Neutrophil (primary cell): ENCODE measurements around the gene NDOR1.

ENCODE experiments used
- H3K27ac ChIP-seq: fragments of 200-600 bp; sonication (generic); 2 replicates; pipeline ENCODE4 v1.5.1; 2016; ENCODE audit warnings: mild to moderate bottlenecking, moderate library complexity
- H3K27me3 ChIP-seq: fragments of 200-600 bp; sonication (generic); 2 replicates; pipeline ENCODE4 v1.6.0; 2016; ENCODE audit warnings: mild to moderate bottlenecking
- H3K36me3 ChIP-seq: fragments of 200-600 bp; sonication (generic); 2 replicates; pipeline ENCODE4 v1.5.1; 2017
- H3K4me1 ChIP-seq, 2 experiments: fragments of 200-600 bp in 1 of 2; sonication (generic) in 1 of 2; 1 replicate in 1 of 2; 2 replicates in 1 of 2; pipeline versions ENCODE4 v1.5.1 to v1.6.1; 2013 to 2016; ENCODE audit warnings: low read depth in 1 of 2, low read length in 1 of 2, mild to moderate bottlenecking in 1 of 2, moderate library complexity in 1 of 2; ENCODE audit not compliant: control insufficient read depth in 1 of 2, insufficient read depth in 1 of 2
- H3K4me3 ChIP-seq, 2 experiments: fragments of 200-600 bp in 1 of 2; sonication (generic) in 1 of 2; 1 replicate in 1 of 2; 2 replicates in 1 of 2; pipeline ENCODE4 v1.5.1; 2013 to 2016; ENCODE audit warnings: low read depth in 1 of 2, low read length in 1 of 2, mild to moderate bottlenecking in 1 of 2, moderate library complexity in 1 of 2
- H3K9me3 ChIP-seq: fragments of 200-600 bp; sonication (generic); 2 replicates; pipeline ENCODE4 v1.5.1; 2016
- CTCF ChIP-seq: fragments of 200-600 bp; sonication (generic); IDR thresholded peaks from 2 replicates; pipeline ENCODE4 v1.5.1; 2016; ENCODE audit warnings: antibody characterized with exemption

NDOR1 gene

GRCh38 chr9:137250329-137251193, 45.1 kb downstream of the NDOR1 start:
- no peaks in the 10 kb centered on the region for H3K27me3 ChIP-seq
- H3K27ac ChIP-seq = no peak overlapping the region
- no peaks in the 10 kb centered on the region for H3K36me3 ChIP-seq
- TF ChIP-seq CTCF = no peak
- no peak overlapping the region for H3K4me3 ChIP-seq
- peaks cover 9 to 13% of the 10 kb centered on the region in 2 experiments for H3K4me1 ChIP-seq
- H3K9me3 ChIP-seq = no peaks in the 10 kb centered on the region

- Histone ChIP-seq H3K36me3 (no peaks in the 10 kb centered on the region), H3K9me3 (no peaks in the 10 kb centered on the region), H3K27me3 (no peaks in the 10 kb centered on the region), H3K27ac (no peak within 1 kb of the TSS), H3K4me3 (no peak within 1 kb of the TSS), H3K4me1 (peaks cover 14 to 19% of the 10 kb centered on the region in 2 experiments)
- no peak for TF ChIP-seq CTCF
Measured at GRCh38 chr9:137251194-137251461, 45.6 kb downstream of the NDOR1 start, which contains the start of gene STPG3. Gene STPG3, plus strand, starts transcription at chr9:137251286. Its CDS starts 1 bp downstream, at chr9:137251287.

GRCh38 chr9:137251490-137252268, 46.2 kb downstream of the NDOR1 start:
- TF ChIP-seq CTCF = no peak
- Histone ChIP-seq H3K4me3 (no peak overlapping the region), H3K4me1 (peaks cover 20 to 24% of the 10 kb centered on the region in 2 experiments), H3K27me3 (no peaks in the 10 kb centered on the region), H3K36me3 (peaks cover 5% of the 10 kb centered on the region), H3K9me3 (no peaks in the 10 kb centered on the region), H3K27ac (no peak overlapping the region)

GRCh38 chr9:137252555-137253506, 47.3 kb downstream of the NDOR1 start:
- H3K36me3 ChIP-seq = peaks cover 10% of the 10 kb centered on the region
- H3K27me3 ChIP-seq = no peaks in the 10 kb centered on the region
- no peaks in the 10 kb centered on the region for H3K9me3 ChIP-seq
- no peak for TF ChIP-seq CTCF
- H3K4me3 ChIP-seq = no peak overlapping the region
- peaks cover 24 to 27% of the 10 kb centered on the region in 2 experiments for H3K4me1 ChIP-seq
- no peak overlapping the region for H3K27ac ChIP-seq
